Ovary (tissue), 9 donors: Measurements from ENCODE around the gene NCS1. TPM values are rescaled to one million over a fixed set of nuclear protein-coding genes. Genes with fewer than 3 reads are reported as not detected.

Source experiments
- DNase-seq, 5 donors: peaks; one replicate each; pipeline ENCODE4 v3.0.0-alpha.2; 2019 to 2020
- H3K27ac ChIP-seq, 2 donors: fragments of 200-600 bp; one replicate each; pipeline versions ENCODE4 v1.5.1 to v1.8.0; 2019 to 2022
- H3K27me3 ChIP-seq: fragments of 200-600 bp; one replicate; pipeline ENCODE4 v1.8.0; 2022
- H3K36me3 ChIP-seq: fragments of 200-600 bp; sonication (generic); one replicate; pipeline ENCODE4 v1.5.1; 2019
- H3K4me1 ChIP-seq: one replicate; pipeline ENCODE4 v1.8.1; 2013; ENCODE audit warnings: mild to moderate bottlenecking, moderate library complexity; ENCODE audit not compliant: insufficient read depth
- H3K4me3 ChIP-seq: fragments of 200-600 bp; sonication (generic); one replicate; pipeline ENCODE4 v1.5.1; 2017
- H3K9me3 ChIP-seq, 2 donors: fragments of 200-600 bp in 1 of 2; sonication (generic) in 1 of 2; one replicate each; pipeline versions ENCODE4 v1.5.1 to v1.8.1; 2013 to 2019; ENCODE audit warnings: mild to moderate bottlenecking in 1 of 2, moderate library complexity in 1 of 2
- CTCF ChIP-seq, 3 donors: fragments of 450-650 bp in 2 of 3; fragments of 200-600 bp in 1 of 3; IDR thresholded peaks; one replicate each; pipeline versions ENCODE4 v1.5.1 to v1.8.0; 2016 to 2022; ENCODE audit warnings: antibody characterized with exemption in 3 of 3, mild to moderate bottlenecking in 1 of 3
- EP300 ChIP-seq: sonication (generic); formaldehyde crosslinking; IDR thresholded peaks from one replicate; pipeline ENCODE4 v1.6.1; 2017; ENCODE audit warnings: antibody characterized with exemption
- POLR2A ChIP-seq: fragments of 450-650 bp; IDR thresholded peaks from one replicate; pipeline ENCODE4 v1.6.1; 2017; ENCODE audit warnings: antibody characterized with exemption, mild to moderate bottlenecking, moderate library complexity
- WGBS, 3 donors: extraction: QIAGEN DNeasy Blood & Tissue Kit in 1 of 3; methylation state at CpG; one replicate each; pipeline versions ENCODE4 v1.1.5 to v1.1.7; 2013 to 2017; 5-methylcytosine and 5-hydroxymethylcytosine counted together
- intact Hi-C, 4 donors: fragments of 100-400 bp; cut with DNase I; formaldehyde crosslinking; loops; one replicate each; pipeline versions ENCODE4 v1.11.0 to v1.15.1; 2022 to 2023
- polyA plus RNA-seq, 2 donors: library from polyadenylated mRNA; stranded (reverse); fragments of 200-250 nt in 1 of 2; fragments of 350-450 nt in 1 of 2; fragmentation: Illumina TruSeq in 1 of 2; extraction: RNeasy Lipid Tissue Mini Kit (QIAGEN cat#74804) in 1 of 2; gene quantifications; one replicate each; pipeline ENCODE4 v1.2.3, GENCODE V29; 2013 to 2014
- total RNA-seq, 7 donors: library from RNA; depleted of rRNA in 2 of 7; stranded (reverse); fragments of >200 nt in 2 of 7; fragmentation: NEBNext Ultra II Directional in 3 of 7; extraction: Animal tissue kit (Norgen Biotek cat#: 25700) in 3 of 7; gene quantifications; one replicate each; pipeline versions ENCODE4 v1.1.0 to v1.2.4, GENCODE V29; 2016 to 2023
- donor health status: DM: no; HTN: no; CAD: no; lungs with moderate emphysema.
- donor health status: DM: no; HTN: no; CAD: no.
- donor health status: Bipolar disorder and iron deficiency.
- donor health status: DM: yes; HTN: yes; CAD: no.
- donor health status: DM: no; HTN: no; CAD: no.
- donor health status: DM: yes; HTN: yes; CAD: no.

NCS1 gene
- total and polyA plus RNA-seq, 9 donors: 3.6 to 46.7 (median 25.0) TPM

GRCh38 chr9:130187523-130187846, 15.3 kb downstream of the NCS1 start:
- Histone ChIP-seq H3K27ac (peak overlapping the region; percentile 25 to 76), H3K4me3 (peak overlapping the region; percentile 17), H3K9me3 (no peaks in the 10 kb centered on the region), H3K36me3 (no peaks in the 10 kb centered on the region), H3K4me1 (peaks cover 25% of the 10 kb centered on the region), H3K27me3 (no peaks in the 10 kb centered on the region)
- 62 to 69% (median 68%) methylated on average over 9 of the region's 9 CpGs for WGBS, 3 donors
- no peak for DNase-seq
- intact Hi-C loops: no loop called here
- TF ChIP-seq EP300: no peak
- no peak for TF ChIP-seq CTCF (IDR thresholded peaks at IDR 0.05)
- no peak for TF ChIP-seq POLR2A

GRCh38 chr9:130188860-130189481, 16.8 kb downstream of the NCS1 start:
- Histone ChIP-seq H3K27me3 (no peaks in the 10 kb centered on the region), H3K27ac (no peak overlapping the region), H3K36me3 (no peaks in the 10 kb centered on the region), H3K9me3 (no peaks in the 10 kb centered on the region), H3K4me1 (peaks cover 28% of the 10 kb centered on the region), H3K4me3 (no peak overlapping the region)
- DNase-seq: no peak
- TF ChIP-seq EP300: no peak
- no peak for TF ChIP-seq POLR2A
- TF ChIP-seq CTCF (IDR thresholded peaks at IDR 0.05): no peak
- 79 to 91% (median 85%) methylated on average over 7 of the region's 7 CpGs for WGBS, 3 donors
- intact Hi-C loops: no loop called here

DNA sequence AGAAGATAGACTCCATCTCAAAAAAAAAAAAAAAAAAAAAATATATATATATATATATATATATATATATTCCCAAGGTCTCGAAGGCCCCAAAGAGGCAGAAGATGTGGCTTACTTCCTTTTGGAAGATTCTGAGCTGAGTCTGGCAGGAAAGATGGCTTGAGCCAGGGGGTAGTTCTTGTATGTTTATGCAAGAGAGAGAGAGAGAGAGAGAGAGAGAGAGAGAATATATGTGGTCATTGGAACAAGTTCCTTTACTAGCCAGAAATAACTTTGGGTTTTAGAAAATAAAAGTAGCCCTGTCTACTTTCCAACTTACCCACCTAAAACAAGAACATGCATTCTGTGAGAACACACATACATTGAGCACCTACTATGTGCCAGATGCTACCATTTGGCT, 17.6 kb downstream of the NCS1 start:
- no peak overlapping the region for H3K27ac ChIP-seq
- TF ChIP-seq CTCF (IDR thresholded peaks at IDR 0.05) (no peak), EP300 (no peak), POLR2A (no peak)
- no peaks in the 10 kb centered on the region for H3K27me3 ChIP-seq
- peaks cover 33% of the 10 kb centered on the region for H3K4me1 ChIP-seq
- no peaks in the 10 kb centered on the region for H3K9me3 ChIP-seq
- WGBS, 3 donors: 58 to 73% (median 62%) methylated on average over 1 of the region's 1 CpG
- intact Hi-C loops: no loop called here
- H3K4me3 ChIP-seq: no peak overlapping the region
- H3K36me3 ChIP-seq: no peaks in the 10 kb centered on the region
- no peak for DNase-seq

- H3K4me3 ChIP-seq: no peak overlapping the region
- peaks cover 24% of the 10 kb centered on the region for H3K4me1 ChIP-seq
- H3K9me3 ChIP-seq: no peaks in the 10 kb centered on the region
- WGBS, 3 donors: 88 to 90% (median 88%) methylated on average over 19 to 26 of the region's 26 CpGs
- H3K27me3 ChIP-seq: no peaks in the 10 kb centered on the region
- intact Hi-C loops: no loop called here
- TF ChIP-seq EP300 (no peak), CTCF (IDR thresholded peaks at IDR 0.05) (no peak), POLR2A (no peak)
- no peak overlapping the region for H3K27ac ChIP-seq
- no peaks in the 10 kb centered on the region for H3K36me3 ChIP-seq
- no peak for DNase-seq
Observed at GRCh38 chr9:130191068-130191748, 19.0 kb downstream of the NCS1 start.
